ENCODE measurements around the gene CADPS2.

The CADPS2 gene

DNA sequence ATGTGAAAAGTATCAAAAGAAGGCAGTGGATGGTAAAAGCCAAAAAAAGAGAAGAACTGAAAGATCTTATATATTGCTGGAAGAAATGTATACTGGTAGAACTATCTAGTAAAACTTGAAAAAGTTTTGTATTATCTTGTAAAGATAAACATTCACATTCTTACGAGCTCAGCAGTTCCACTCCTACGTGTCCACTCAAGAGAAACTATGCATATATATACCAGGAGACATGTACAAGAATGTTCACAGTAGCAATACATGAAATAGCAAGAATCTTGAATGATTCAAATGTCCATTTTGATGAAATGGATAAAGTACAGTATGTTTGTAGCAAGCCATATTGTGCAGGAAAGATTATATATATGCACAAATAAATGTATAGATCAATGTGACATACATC lies 342.4 kb downstream of the CADPS2 start:
- no peak for DNase-seq (ENCODE audit: low read depth in 4 of 4, low spot score in 1 of 4)

- no peak for DNase-seq (ENCODE audit: low read depth in 4 of 4, low spot score in 1 of 4)
These were observed 343.1 kb downstream of the CADPS2 start for GRCh38 chr7:122543166-122543565.

GRCh38 chr7:122535086-122535485 lies 351.2 kb downstream of the CADPS2 start:
- no peak for DNase-seq (ENCODE audit: low read depth in 4 of 4, low spot score in 1 of 4)

DNA sequence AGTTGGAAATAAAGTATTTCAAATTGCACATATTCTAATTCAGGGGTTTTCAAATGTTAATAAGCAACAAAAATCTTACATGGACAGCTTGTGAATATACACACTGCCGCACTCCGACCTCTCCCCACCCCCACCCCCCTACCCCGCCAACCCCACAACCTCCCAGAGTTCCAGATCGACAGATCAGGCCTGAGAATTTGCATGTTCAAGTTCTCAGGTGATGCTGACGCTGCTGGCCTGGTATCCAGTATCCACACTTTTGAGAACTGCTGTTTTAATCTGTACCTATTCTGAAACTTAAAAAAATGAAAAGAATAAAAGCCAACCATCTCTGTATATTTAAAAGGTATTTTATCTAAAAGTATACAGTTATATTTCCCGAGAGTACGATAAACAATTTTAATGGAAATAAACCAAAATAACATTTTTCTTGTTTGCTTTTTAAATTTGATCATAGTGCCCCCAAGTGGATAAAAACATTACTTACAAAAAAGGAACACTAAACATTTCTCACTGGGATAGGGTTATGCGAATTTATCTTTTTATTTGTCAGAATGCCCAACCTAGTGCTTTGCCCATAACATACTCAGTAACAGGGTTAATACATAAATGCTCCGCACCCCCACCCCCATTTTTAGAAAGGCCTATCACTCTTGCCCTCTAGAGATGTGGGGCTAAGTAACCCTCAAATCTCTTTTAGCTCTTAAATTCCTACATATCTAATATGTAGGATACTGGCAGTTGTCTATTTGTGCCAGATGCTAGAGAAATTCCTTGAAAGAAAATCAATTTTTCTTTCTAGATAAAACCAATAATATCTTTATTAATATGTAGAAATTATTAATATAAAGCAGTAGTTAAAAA lies 353.6 kb downstream of the CADPS2 start:
- no peak for DNase-seq (ENCODE audit: low read depth in 4 of 4, low spot score in 1 of 4)

DNA sequence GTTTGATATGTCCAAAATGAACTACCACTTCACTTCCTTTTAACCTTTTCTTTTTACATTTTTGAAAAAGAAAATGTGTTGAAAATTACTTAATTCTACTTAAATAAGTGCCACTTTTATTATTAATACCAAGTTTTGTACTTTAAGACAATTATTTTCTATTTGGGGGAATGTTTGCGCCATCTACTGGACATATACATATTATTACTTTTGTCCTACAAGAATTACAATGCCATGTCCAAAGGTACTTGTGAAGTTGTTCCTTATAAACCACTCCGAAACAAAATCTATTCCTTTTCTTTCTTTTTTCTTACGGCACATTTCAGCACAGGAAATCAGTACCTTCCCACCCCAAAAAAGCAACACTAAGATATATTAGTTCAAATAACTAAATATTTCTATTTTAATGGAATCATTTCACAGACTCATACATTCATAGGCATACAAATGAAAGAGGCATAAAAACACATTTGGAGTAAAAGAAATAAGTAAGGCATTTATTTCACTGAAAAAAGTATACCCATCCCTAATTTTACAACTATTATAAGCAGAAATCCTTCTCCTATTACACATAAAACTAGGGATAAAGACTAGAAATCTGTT lies 357.3 kb downstream of the CADPS2 start:
- no peak for DNase-seq (ENCODE audit: low read depth in 4 of 4, low spot score in 1 of 4)

GRCh38 chr7:122525355-122525754 lies 360.9 kb downstream of the CADPS2 start:
- no peak for DNase-seq (ENCODE audit: low read depth in 4 of 4, low spot score in 1 of 4)

GRCh38 chr7:122521767-122522166 lies 364.5 kb downstream of the CADPS2 start:
- DNase-seq (ENCODE audit: low read depth in 4 of 4, low spot score in 1 of 4): no peak

GRCh38 chr7:122520971-122521555 lies 365.2 kb downstream of the CADPS2 start:
- no peak for DNase-seq (ENCODE audit: low read depth in 4 of 4, low spot score in 1 of 4)

DNA sequence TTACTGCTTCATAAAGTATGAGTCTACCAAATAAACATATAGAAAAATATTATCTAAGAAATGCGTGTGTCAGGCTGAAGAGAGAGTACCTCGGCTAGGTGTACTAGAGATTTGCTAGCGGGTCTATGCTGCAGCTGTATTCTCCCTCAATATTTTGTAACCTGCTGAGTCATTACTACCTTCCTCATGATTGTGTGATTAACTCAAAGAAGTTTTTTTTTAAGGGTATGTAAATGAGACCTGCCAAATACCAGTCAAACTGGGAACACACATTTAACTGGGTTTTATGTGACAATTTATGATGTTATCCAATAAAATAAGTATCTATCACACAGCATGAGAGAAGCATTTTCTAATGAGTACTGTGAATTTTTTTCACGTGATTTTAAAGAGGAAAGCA lies 367.8 kb downstream of the CADPS2 start:
- DNase-seq (ENCODE audit: low read depth in 4 of 4, low spot score in 1 of 4): no peak

- no peak for DNase-seq (ENCODE audit: low read depth in 4 of 4, low spot score in 1 of 4)
These were observed 368.7 kb downstream of the CADPS2 start for GRCh38 chr7:122517576-122517975.

DNA sequence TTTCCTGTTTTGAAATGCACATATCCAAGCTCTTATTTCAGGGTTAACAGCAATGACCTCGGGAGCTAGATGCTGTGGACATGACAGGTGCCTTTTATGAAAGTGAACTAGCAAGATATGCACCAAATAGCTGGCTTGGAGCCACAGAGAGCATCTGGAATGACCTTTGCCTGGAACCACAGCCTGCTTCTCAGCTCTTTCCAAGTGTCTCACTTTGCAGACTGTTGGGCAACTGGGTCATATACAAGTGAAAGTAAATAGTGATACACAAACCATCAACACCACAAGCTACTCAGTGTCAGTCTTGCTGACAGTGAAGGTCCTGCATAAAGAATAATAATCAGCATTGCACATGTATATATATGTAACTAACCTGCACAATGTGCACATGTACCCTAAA lies 370.9 kb downstream of the CADPS2 start:
- no peak for DNase-seq (ENCODE audit: low read depth in 4 of 4, low spot score in 1 of 4)

- no peak for DNase-seq (ENCODE audit: low read depth in 4 of 4, low spot score in 1 of 4)
These were observed 375.0 kb downstream of the CADPS2 start for GRCh38 chr7:122511268-122511667.

GRCh38 chr7:122507591-122507990 lies 378.7 kb downstream of the CADPS2 start:
- DNase-seq (ENCODE audit: low read depth in 4 of 4, low spot score in 1 of 4): no peak

DNA sequence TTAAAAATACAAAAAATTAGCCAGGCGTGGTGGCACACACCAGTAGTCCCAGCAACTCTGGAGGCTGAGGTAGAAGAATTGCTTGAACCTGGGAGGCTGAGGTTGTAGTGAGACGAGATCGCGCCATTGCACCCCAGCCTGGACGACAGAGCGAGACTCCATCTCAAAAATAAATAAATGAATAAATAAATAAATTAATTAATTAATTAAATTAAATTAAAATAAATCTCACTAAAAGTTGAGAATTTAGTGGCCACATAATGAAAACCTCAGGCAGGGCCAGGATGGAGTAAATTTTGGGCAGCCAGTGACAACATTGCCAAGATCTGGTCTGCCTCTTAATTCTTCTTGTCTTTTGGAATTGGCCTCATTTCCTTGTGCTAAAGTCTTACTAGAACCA lies 394.3 kb downstream of the CADPS2 start:
- no peak for DNase-seq (ENCODE audit: low read depth in 4 of 4, low spot score in 1 of 4)

GRCh38 chr7:122488241-122488640 lies 398.0 kb downstream of the CADPS2 start:
- DNase-seq (ENCODE audit: low read depth in 4 of 4, low spot score in 1 of 4): no peak

GRCh38 chr7:122487131-122487530 lies 399.1 kb downstream of the CADPS2 start:
- DNase-seq (ENCODE audit: low read depth in 4 of 4, low spot score in 1 of 4): no peak

- no peak for DNase-seq (ENCODE audit: low read depth in 4 of 4, low spot score in 1 of 4)
These were observed 400.4 kb downstream of the CADPS2 start for GRCh38 chr7:122485856-122486255.

DNA sequence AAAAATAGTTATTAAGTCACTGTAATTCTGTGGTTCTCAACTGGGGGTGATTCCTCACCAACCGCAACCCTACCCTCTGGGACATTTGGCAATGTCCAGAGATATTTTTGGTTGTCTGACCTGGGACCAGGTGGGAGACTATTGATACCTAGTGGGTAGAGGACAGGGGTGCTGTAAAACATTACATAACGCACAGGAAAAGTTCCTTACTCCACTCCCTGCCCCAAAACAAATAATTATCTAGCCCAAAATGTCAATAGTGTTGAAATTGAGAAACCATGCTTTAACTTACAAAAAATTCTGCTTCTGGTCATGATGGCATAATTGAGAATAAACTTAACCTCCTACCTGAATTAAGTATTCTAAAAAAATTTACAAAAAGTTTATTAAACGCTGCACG lies 404.0 kb downstream of the CADPS2 start:
- DNase-seq (ENCODE audit: low read depth in 4 of 4, low spot score in 1 of 4): no peak

DNA sequence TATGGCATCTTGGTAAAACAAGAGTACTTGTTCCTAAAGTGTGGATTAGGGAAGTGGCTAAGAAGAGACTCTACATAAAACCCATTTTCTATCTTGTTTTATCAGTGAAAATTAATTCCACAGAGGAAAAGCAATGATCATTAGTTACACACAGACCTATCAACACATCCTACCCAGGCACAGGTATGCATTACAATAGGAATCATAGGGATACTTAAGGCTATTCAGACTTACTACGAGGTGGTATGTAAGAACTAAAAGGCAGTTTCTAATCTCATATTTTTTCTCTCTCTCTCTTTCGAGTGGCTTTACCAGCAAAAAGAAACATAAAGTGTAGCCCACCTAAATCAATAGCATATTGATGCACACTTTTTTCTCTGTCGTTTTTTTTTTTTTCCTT lies 415.4 kb downstream of the CADPS2 start:
- DNase-seq (ENCODE audit: low read depth in 4 of 4, low spot score in 1 of 4): no peak

DNA sequence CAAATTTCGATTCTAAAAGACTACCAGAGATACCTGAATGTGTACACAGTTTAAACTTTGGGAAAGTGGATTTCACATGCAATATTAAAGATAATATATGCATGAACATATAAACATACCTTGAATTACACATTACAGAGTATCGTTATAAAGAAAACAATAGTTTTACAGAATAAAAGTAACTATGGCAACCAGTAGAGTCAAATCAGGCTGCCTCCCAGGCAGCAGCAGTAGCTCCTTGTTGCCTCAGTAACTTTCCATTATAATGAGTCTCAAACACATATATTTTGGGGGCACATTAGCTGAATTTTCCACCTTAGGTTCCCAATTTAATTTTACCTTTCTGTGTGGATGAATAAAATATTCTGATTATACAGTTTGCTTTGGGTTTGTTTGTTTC lies 417.3 kb downstream of the CADPS2 start:
- DNase-seq (ENCODE audit: low read depth in 4 of 4, low spot score in 1 of 4): no peak

DNA sequence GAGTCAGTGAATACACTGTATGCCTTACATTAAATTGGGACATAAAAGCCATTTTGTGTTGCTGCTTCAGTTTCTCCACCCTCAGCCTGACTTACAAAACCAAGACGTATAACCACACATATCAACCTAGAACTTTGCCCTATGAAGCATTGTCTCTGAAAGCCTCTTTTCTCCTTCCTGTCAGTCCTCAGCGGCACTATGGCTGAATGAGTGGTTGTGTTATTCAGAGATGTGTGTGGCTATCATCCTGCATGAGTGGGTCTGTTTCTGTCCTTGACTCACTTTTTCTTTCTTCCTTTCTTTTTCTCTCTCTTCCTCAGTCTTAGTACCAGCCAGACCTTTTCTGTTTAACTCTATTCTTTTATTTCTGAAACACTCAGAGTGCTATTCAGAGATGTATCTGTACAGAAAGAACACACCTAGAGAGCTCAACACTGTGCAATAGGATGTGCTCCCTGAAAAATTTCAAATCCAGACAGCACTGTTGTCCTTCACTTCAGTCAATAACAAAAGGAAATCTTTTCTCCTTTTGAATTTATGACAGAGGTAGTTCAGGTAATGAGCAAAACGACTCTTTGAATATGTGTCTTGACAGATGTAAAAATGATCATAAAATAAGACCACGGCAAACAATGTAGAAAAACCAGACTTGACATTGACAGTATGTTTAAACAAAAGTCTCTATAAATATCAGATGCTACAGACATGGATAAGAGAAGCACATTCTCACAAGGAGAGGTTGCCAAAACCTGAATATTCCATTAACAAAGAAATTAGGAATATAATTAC lies 418.4 kb downstream of the CADPS2 start:
- no peak for DNase-seq (ENCODE audit: low read depth in 4 of 4, low spot score in 1 of 4)

GRCh38 chr7:122465296-122465695 lies 421.0 kb downstream of the CADPS2 start:
- no peak for DNase-seq (ENCODE audit: low read depth in 4 of 4, low spot score in 1 of 4)
